ENCODE data around the gene RAB5IF. TPM values are rescaled to one million over a fixed set of nuclear protein-coding genes. Genes with fewer than 3 reads are reported as not detected.
A peak's percentile ranks its signal among the peaks of the same experiment; 100 is the strongest.

Gene RAB5IF
- total and polyA plus RNA-seq, 2 of the 8 experiments (the other 6 are each of a cell fraction or from before 2014, with no cell fraction given) = 95.5 to 148 TPM

- TF ChIP-seq JUND (IDR thresholded peaks at IDR 0.05; ENCODE audit: low read length) (0 out of 2 replicates have a peak, but pooled peaks have one; percentile 14), CBX8 (IDR thresholded peaks at IDR 0.05; ENCODE audit: borderline replicate concordance, low read depth, low read length) (no peak), BACH1 (IDR thresholded peaks at IDR 0.05; ENCODE audit: low read length) (no peak), PHF8 (conservative IDR thresholded peaks at IDR 0.05; ENCODE audit: low read depth, low read length) (no peak), TBP (IDR thresholded peaks at IDR 0.05; ENCODE audit: low read depth, low read length) (no peak), GABPA (IDR thresholded peaks at IDR 0.05; ENCODE audit: borderline replicate concordance, insufficient read depth, low read length) (no peak), TAF7 (optimal IDR thresholded peaks at IDR 0.05; ENCODE audit: borderline replicate concordance, low read depth, low read length) (no peak), CBX5 (IDR thresholded peaks at IDR 0.05; ENCODE audit: low read depth, low read length) (no peak), KDM4A (IDR thresholded peaks at IDR 0.05; ENCODE audit: low read depth, low read length, severe bottlenecking) (no peak), RAD21 (IDR thresholded peaks at IDR 0.05 in 1 of 2, conservative IDR thresholded peaks at IDR 0.05 in 1 of 2; ENCODE audit: low read depth in 2 of 2, low read length in 2 of 2) (no peak; a peak in 2 of 4 replicates), TCF12 (IDR thresholded peaks at IDR 0.05; ENCODE audit: low read depth, low read length) (0 out of 2 replicates have a peak, but pooled peaks have one; percentile 62), TEAD4 (IDR thresholded peaks at IDR 0.05; ENCODE audit: low read depth, low read length) (no peak), RFX5 (IDR thresholded peaks at IDR 0.05; ENCODE audit: borderline replicate concordance, low read depth, low read length) (no peak), BRCA1 (IDR thresholded peaks at IDR 0.05; ENCODE audit: low read depth, low read length) (no peak), GTF2F1 (IDR thresholded peaks at IDR 0.05; ENCODE audit: borderline replicate concordance, low read depth, low read length) (no peak), POU5F1 (IDR thresholded peaks at IDR 0.05; ENCODE audit: low read depth, low read length) (0 out of 2 replicates have a peak, but pooled peaks have one; percentile 19), NANOG (IDR thresholded peaks at IDR 0.05; ENCODE audit: insufficient read depth, low read depth, low read length, poor library complexity, severe bottlenecking) (peak; percentile 58), EP300 (IDR thresholded peaks at IDR 0.05; ENCODE audit: borderline replicate concordance in 1 of 2, low read depth in 2 of 2, low read length in 2 of 2) (peak in 1 of 2 experiments; percentile 32; a peak in 1 of 3 replicates), E2F6 (IDR thresholded peaks at IDR 0.05) (peak; percentile 27), HDAC6 (IDR thresholded peaks at IDR 0.05; ENCODE audit: low read depth, low read length) (no peak), JUN (IDR thresholded peaks at IDR 0.05; ENCODE audit: low read depth, low read length) (no peak), CREB1 (IDR thresholded peaks at IDR 0.05) (peak; percentile 5; the same call in 1 of the 2 replicates)
These were observed 20.0 kb upstream of the RAB5IF start (continued) for GRCh38 chr20:36585410-36586125.
